Stimulated activated CD8-positive, alpha-beta memory T cell treated with anti-CD3 and anti-CD28 coated beads, Interleukin-4, amount 100 ng/mL, for 48 hours (primary cell): ENCODE measurements around the gene SLC39A11.
A peak's percentile ranks its signal among the peaks of the same experiment; 100 is the strongest.

Experiments used
- DNase-seq: peaks from one replicate; pipeline ENCODE4 v3.0.0-alpha.2; 2020

SLC39A11 gene

GRCh38 chr17:72631949-72632684, 460.4 kb downstream of the SLC39A11 start:
- DNase-seq, result no peak

- DNase-seq, result no peak
Observed at GRCh38 chr17:72631568-72631948, 460.9 kb downstream of the SLC39A11 start.

- DNase-seq, result no peak
Observed at GRCh38 chr17:72624652-72625051, 467.8 kb downstream of the SLC39A11 start.

DNA sequence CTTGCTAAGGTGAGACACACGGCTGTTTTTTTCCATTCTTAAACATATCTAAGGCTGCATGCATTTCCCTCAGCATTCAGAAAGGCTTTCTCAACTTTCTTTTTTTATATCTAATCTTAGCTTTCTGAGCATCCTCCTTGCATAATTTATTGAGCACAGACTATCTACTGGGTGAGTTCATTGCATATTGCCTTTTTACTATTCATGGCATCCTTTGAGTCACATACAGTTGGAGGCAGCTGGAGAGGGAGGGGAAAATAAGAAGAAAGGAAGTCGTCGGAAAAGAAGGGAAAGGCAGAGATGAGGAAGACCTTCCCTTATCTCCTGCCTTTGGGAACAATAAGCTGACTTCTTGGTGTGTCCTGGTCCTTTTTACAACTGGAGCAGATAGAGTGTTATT, 468.3 kb downstream of the SLC39A11 start:
- DNase-seq, result no peak

DNA sequence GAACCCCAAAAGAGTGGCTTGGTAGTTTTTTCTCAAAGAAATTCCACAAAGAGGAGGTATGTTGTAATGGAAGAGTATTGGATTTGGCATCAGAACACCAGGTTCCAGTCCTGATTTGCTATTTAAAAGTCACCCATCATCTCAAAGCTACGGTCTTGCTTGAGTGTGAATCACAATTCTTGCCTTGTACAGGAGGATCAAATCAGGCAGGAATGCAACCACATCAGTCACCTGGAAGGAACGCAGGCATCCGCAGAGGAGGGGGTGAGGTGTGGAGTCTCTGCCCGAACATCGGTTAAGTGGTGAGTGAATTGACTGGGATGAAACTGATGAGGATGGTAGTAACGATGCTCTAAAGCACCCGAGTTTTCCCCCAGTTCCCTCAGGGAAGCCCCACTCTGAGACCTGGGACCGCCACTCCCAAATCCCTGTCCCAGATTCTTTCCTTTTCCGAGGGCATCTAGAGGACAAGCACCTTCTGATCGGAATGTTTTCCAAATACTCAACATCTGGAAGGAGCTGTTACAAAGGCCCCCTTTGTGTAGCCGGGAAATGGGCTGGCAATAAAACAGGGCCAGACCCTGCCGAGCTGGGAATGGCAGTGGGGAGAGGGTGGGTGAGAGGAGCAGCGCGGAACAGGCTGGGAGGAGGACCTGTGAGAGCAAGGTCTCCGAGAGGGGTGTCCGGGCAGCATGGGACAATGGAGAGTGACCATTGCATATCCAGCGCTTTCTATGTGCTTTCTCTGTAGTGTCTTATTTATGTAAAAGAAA, 469.6 kb downstream of the SLC39A11 start:
- DNase-seq, result no peak

GRCh38 chr17:72619976-72620650, 472.4 kb downstream of the SLC39A11 start:
- no peak for DNase-seq

GRCh38 chr17:72618001-72618509, 474.4 kb downstream of the SLC39A11 start:
- DNase-seq, result peak; percentile 41

DNA sequence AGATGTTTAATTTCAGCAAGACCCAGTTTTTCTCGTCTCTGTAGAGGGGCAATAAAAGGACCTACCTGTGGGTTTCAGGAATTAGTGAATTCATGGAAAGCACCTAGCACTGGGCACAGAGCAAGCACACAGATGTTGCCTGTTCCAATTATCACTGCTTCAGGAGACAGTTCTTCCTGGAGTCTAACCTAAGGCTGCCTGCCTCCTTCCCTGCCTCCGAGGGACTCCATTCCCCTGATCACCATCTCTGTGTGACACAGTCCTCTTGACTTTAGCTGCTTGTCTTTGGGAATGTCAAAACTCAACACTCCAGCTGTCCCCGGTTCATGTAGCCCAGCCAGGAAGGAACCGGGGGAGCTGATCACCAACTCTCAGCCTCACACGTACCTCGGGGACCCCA, 474.9 kb downstream of the SLC39A11 start:
- DNase-seq, result no peak

- no peak for DNase-seq
Observed at GRCh38 chr17:72616447-72616846, 476.0 kb downstream of the SLC39A11 start.

- DNase-seq, result no peak
Observed at GRCh38 chr17:72615627-72615991, 476.9 kb downstream of the SLC39A11 start.

DNA sequence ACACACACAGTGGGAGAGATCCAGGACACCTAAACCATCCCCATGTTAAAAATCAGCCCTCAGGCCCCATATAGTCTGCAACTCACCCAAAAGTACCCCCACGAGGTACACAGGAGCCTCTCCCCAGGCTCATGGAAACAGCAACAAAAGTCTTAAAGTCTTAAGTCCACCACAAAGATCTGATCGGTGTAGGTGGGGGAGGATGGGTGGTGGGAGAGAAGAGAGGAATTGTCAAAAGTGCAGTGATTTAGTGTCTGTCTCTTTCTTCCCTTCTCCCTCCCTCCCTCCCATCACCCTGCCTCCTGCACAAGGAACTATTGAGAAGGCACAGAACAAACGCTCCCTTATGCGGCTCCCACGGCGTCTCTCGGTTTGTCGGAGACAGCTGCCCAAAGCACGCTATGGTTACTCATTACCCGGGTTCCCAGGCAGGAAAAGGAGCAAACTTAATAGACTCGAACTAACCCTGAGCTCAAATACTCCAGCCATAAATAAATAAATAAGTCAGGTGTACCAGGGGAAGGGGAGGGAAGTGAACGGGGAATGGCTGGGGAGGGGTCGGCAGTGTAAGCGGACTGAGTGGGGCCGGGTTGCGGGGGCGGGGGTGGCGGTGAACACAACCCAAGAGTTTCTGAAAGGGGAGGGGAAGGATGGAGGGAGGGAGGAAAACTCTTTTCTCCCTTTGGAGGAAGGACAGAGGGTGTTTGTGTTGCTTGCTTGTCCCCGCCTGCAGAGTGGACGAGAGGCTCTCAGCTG, 477.4 kb downstream of the SLC39A11 start:
- no peak for DNase-seq

DNA sequence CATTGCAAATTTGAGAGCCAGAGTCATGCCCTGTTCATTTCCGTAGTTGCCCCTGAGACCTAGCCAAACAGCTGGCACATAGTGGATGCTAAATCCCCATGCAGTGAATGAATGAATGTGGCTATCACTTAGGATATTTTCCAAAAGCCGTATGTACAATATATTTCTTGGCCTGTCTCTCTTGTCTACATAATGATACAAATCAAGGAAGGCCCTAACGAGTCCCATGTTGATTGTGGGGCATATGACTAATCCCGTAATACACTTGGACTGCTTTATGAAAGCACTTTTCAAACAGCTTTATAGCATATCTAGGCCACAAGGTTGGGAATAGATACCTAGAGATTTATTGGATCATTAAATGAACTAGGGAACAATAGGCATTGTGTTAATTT, 478.0 kb downstream of the SLC39A11 start:
- DNase-seq, result no peak

- no peak for DNase-seq
Observed at GRCh38 chr17:72613806-72614292, 478.6 kb downstream of the SLC39A11 start.

DNA sequence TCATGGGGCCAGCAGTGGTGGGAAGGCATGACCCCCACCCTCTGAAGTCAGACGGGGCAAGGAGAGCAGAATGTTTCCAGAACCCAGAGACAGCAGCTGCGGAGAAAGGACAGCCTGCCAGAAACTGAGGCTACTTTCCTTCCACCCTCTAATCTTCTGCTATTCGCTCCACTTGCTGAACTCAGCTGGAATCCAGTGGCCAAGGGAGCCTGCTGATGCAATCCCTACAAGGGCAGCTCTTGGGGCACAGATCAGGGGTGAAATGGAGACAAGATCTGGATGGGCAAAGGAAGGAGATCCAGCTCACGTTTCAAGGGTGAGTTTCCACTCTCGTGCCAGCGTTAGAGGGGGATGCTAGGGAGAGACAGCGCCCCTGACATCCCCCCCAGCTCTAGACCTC, 479.1 kb downstream of the SLC39A11 start:
- no peak for DNase-seq

DNA sequence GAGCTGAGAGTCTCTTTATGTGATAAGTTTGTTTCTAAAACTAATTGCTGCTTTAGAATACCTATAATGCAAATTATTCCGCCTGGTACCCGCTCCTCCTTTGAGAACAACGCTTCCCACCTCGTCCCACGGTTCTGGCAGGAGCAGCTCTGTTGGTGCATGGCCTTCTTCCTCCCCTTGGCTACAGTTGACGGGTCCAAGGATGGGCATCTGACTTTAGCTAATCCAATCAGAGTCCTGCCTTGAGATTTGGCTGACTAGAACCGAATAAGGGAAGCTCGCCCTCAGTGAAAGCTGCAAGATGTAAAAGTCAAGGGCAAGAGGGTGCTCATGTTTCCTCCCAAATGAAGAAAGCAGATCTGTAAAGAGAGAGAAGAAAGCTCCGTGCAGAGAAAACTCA, 481.3 kb downstream of the SLC39A11 start:
- no peak for DNase-seq

GRCh38 chr17:72609501-72609900, 483.0 kb downstream of the SLC39A11 start:
- DNase-seq, result no peak

- no peak for DNase-seq
Observed at GRCh38 chr17:72608436-72608835, 484.1 kb downstream of the SLC39A11 start.

- DNase-seq, result no peak
Observed at GRCh38 chr17:72606656-72607055, 485.8 kb downstream of the SLC39A11 start.

DNA sequence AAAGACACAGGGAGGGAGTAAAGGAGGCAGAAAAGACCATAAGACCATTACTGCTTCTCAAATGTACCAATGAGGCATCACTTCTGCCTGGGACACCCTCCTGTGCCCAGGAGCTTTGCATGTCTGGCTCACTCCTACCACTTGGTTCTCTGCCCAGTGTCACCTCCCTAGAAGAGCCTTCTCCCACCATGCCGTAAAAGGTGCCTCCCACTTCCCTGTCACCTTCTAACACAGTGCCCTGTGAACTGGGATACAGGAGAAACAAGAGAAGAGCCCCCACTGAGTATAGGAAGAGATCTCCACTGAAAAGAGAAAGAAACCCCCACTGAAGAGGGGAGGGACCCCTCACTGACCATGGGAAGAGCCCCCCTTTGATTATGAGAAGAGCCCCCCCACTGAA, 486.9 kb downstream of the SLC39A11 start:
- DNase-seq, result no peak

- no peak for DNase-seq
Observed at GRCh38 chr17:72604518-72604917, 488.0 kb downstream of the SLC39A11 start.

- DNase-seq, result no peak
Observed at GRCh38 chr17:72603420-72604242, 488.9 kb downstream of the SLC39A11 start.
